ENCODE data around the gene PTPRH. TPM values are rescaled to one million over a fixed set of nuclear protein-coding genes. Genes with fewer than 3 reads are reported as not detected.

PTPRH gene
- total RNA-seq, 1 donor from 2014 or later: 4.4 TPM

- no peaks in the 10 kb centered on the region for H3K9me3 ChIP-seq
- TF ChIP-seq POLR2A (IDR thresholded peaks at IDR 0.05): no peak
- no peak for TF ChIP-seq CTCF (IDR thresholded peaks at IDR 0.05)
- TF ChIP-seq POLR2AphosphoS5 (IDR thresholded peaks at IDR 0.05; ENCODE audit: insufficient read depth in 1 of 2, low read depth in 1 of 2): no peak
- DNase-seq (ENCODE audit: extremely low spot score in 2 of 2): no peak
- H3K27me3 ChIP-seq: no peaks in the 10 kb centered on the region
- no peaks in the 10 kb centered on the region for H3K36me3 ChIP-seq
- H3K4me1 ChIP-seq: no peaks in the 10 kb centered on the region
- no peak overlapping the region for H3K4me3 ChIP-seq
- H3K27ac ChIP-seq: no peak overlapping the region
- intact Hi-C loops (cut with DNase I): no loop called here
Measured at GRCh38 chr19:55132453-55133129, 76.7 kb downstream of the PTPRH start.

GRCh38 chr19:55131421-55131820 lies 77.9 kb downstream of the PTPRH start:
- Histone ChIP-seq H3K4me3 (no peak overlapping the region), H3K27ac (no peak overlapping the region), H3K4me1 (no peaks in the 10 kb centered on the region), H3K9me3 (no peaks in the 10 kb centered on the region), H3K36me3 (no peaks in the 10 kb centered on the region), H3K27me3 (no peaks in the 10 kb centered on the region)
- intact Hi-C loops (cut with DNase I): no loop called here
- TF ChIP-seq CTCF (IDR thresholded peaks at IDR 0.05) (no peak), POLR2AphosphoS5 (IDR thresholded peaks at IDR 0.05; ENCODE audit: insufficient read depth in 1 of 2, low read depth in 1 of 2) (no peak), POLR2A (IDR thresholded peaks at IDR 0.05) (no peak)
- DNase-seq (ENCODE audit: extremely low spot score in 2 of 2): no peak

Small RNA genes lying within 50 kb of the gene (microRNA-seq; reads per million reads assigned to microRNA genes)
- 2.9 reads per million for gene MIR6802 (ENCODE audit: borderline number of aligned reads, borderline replicate concordance)
- 6.7 reads per million, percentile 13 among the genes with 10 or more reads in this experiment for gene MIR6803 (ENCODE audit: borderline number of aligned reads, borderline replicate concordance)
- gene MIR6804 (ENCODE audit: borderline number of aligned reads, borderline replicate concordance): not detected

Small RNA genes lying within 50 kb of the gene (small RNA-seq; reads per million reads assigned to genes)
- gene MIR6802: not detected
- not detected for gene MIR6803
- not detected for gene MIR6804
- not detected for gene RF01210

Other genes with a start within 250 kb of the PTPRH start
- gene NLRP2, start 243.1 kb downstream of the PTPRH start, total RNA-seq: 2.7 TPM
- 0.49 TPM for gene GP6, start 171.2 kb downstream of the PTPRH start, total RNA-seq
- gene RDH13, start 146.4 kb downstream of the PTPRH start, total RNA-seq: 37.3 TPM
- gene EPS8L1, start 133.6 kb downstream of the PTPRH start, total RNA-seq: 180 TPM
- gene PPP1R12C, start 91.9 kb downstream of the PTPRH start, total RNA-seq: 108 TPM
- 9.1 TPM for gene TNNT1, start 60.3 kb downstream of the PTPRH start, total RNA-seq
- gene TNNI3, start 51.8 kb downstream of the PTPRH start, total RNA-seq: not detected
- 5.6 TPM for gene DNAAF3, start 42.9 kb downstream of the PTPRH start, total RNA-seq
- gene SYT5, start 29.2 kb downstream of the PTPRH start, total RNA-seq: not detected
- 2.9 TPM for gene TMEM86B, start 19.3 kb upstream of the PTPRH start, total RNA-seq
- gene PPP6R1, start 49.5 kb upstream of the PTPRH start, total RNA-seq: 30.4 TPM
- gene HSPBP1, start 70.6 kb upstream of the PTPRH start, total RNA-seq: 29.5 TPM
- 10.1 TPM for gene BRSK1, start 74.5 kb upstream of the PTPRH start, total RNA-seq
- not detected for gene TMEM150B, start 115.8 kb upstream of the PTPRH start, total RNA-seq
- 19.2 TPM for gene KMT5C, start 130.4 kb upstream of the PTPRH start, total RNA-seq
- gene COX6B2, start 145.2 kb upstream of the PTPRH start, total RNA-seq: 5.2 TPM
- not detected for gene GARIN5B, start 153.8 kb upstream of the PTPRH start, total RNA-seq
- not detected for gene IL11, start 161.0 kb upstream of the PTPRH start, total RNA-seq
- not detected for gene TMEM190, start 167.3 kb upstream of the PTPRH start, total RNA-seq
- gene TMEM238, start 174.8 kb upstream of the PTPRH start, total RNA-seq: 5.9 TPM
- gene RPL28, start 176.4 kb upstream of the PTPRH start, total RNA-seq: 1,166 TPM
- gene UBE2S, start 198.3 kb upstream of the PTPRH start, total RNA-seq: 22.3 TPM
- gene SHISA7, start 233.8 kb upstream of the PTPRH start, total RNA-seq: 0.25 TPM